ENCODE measurements around the gene WASHC4.

Gene WASHC4, protein sequence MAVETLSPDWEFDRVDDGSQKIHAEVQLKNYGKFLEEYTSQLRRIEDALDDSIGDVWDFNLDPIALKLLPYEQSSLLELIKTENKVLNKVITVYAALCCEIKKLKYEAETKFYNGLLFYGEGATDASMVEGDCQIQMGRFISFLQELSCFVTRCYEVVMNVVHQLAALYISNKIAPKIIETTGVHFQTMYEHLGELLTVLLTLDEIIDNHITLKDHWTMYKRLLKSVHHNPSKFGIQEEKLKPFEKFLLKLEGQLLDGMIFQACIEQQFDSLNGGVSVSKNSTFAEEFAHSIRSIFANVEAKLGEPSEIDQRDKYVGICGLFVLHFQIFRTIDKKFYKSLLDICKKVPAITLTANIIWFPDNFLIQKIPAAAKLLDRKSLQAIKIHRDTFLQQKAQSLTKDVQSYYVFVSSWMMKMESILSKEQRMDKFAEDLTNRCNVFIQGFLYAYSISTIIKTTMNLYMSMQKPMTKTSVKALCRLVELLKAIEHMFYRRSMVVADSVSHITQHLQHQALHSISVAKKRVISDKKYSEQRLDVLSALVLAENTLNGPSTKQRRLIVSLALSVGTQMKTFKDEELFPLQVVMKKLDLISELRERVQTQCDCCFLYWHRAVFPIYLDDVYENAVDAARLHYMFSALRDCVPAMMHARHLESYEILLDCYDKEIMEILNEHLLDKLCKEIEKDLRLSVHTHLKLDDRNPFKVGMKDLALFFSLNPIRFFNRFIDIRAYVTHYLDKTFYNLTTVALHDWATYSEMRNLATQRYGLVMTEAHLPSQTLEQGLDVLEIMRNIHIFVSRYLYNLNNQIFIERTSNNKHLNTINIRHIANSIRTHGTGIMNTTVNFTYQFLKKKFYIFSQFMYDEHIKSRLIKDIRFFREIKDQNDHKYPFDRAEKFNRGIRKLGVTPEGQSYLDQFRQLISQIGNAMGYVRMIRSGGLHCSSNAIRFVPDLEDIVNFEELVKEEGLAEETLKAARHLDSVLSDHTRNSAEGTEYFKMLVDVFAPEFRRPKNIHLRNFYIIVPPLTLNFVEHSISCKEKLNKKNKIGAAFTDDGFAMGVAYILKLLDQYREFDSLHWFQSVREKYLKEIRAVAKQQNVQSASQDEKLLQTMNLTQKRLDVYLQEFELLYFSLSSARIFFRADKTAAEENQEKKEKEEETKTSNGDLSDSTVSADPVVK

DNA sequence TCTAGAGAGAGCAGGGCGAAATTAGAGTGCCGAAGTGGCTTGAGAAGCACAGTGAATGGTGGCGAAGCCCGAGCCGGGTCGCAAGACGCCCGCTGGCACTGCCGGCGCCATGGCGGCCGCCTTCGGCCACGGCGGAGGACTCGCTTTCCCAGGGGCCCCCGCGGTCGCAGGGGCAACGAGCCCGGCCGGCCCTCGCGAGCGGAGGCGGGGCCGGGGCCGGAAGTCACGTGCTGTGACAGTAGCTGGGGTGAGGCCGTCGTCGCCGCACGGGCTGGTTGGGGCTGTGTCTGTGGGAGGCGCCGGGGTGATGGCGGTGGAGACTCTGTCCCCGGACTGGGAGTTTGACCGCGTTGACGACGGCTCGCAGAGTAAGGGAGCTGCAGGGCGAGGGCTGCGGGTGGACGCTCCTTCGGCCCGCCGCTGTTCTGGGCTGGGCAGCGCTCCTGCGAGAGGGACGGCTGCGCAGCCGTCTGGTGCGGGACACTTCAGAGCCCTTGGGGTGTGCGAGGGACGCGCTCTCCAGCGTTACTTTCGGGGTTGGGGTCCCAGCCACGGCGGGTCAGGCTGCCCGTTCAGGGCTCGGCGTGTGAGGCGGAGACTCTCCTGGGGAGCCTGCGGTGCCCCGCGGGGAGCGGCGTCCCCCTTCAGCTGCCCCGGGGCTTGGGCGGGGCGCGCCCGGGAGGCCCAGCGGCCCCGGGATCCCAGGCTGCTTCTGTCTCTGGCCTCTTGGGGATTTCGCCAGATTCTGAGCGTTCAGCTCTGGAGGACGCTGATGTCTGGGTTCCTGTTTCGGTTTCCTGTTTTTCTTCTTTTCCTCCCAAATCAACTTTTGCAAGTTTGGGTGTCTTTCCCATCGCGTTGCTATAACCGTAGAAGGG is at the start of gene WASHC4:
WASHC4 (plus strand) TSS at position 238 of the 878 bp plus-strand sequence; CDS start at position 308, 70 bp downstream.
- H3K4me1 ChIP-seq (ENCODE audit: insufficient read depth, low read length) = peaks cover 39% of the 10 kb centered on the region
- H3K9me3 ChIP-seq (ENCODE audit: insufficient read depth, low read length, severe bottlenecking) = no peaks in the 10 kb centered on the region
- TF ChIP-seq, protein P1, sequence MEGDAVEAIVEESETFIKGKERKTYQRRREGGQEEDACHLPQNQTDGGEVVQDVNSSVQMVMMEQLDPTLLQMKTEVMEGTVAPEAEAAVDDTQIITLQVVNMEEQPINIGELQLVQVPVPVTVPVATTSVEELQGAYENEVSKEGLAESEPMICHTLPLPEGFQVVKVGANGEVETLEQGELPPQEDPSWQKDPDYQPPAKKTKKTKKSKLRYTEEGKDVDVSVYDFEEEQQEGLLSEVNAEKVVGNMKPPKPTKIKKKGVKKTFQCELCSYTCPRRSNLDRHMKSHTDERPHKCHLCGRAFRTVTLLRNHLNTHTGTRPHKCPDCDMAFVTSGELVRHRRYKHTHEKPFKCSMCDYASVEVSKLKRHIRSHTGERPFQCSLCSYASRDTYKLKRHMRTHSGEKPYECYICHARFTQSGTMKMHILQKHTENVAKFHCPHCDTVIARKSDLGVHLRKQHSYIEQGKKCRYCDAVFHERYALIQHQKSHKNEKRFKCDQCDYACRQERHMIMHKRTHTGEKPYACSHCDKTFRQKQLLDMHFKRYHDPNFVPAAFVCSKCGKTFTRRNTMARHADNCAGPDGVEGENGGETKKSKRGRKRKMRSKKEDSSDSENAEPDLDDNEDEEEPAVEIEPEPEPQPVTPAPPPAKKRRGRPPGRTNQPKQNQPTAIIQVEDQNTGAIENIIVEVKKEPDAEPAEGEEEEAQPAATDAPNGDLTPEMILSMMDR (IDR thresholded peaks at IDR 0.05; ENCODE audit: borderline replicate concordance, extremely low read depth, low read length, poor library complexity, severe bottlenecking) = no peak
- TF ChIP-seq EZH2 (IDR thresholded peaks at IDR 0.05; ENCODE audit: borderline replicate concordance, low read depth, low read length, severe bottlenecking) = no peak
- peak within 1 kb of the TSS; percentile 78 for H3K9ac ChIP-seq (ENCODE audit: low read depth, low read length)
- peaks cover 5% of the 10 kb centered on the region for H3K36me3 ChIP-seq (ENCODE audit: insufficient read depth, low read length)
- H3K27me3 ChIP-seq (ENCODE audit: insufficient read depth, low read length, poor library complexity) = peaks cover 11% of the 10 kb centered on the region
- peak within 1 kb of the TSS; percentile 53 to 89 for H3K4me3 ChIP-seq (ENCODE audit: low read depth in 1 of 2, low read length in 2 of 2)
- peak within 1 kb of the TSS; percentile 100 for H2AFZ ChIP-seq (ENCODE audit: low read depth, low read length)
- H3K27ac ChIP-seq (ENCODE audit: low read length) = peak within 1 kb of the TSS; percentile 77
- DNase-seq (peak; percentile 93), ATAC-seq (ENCODE audit: insufficient read depth, low read depth) (peak; percentile 97)
- peaks cover 4% of the 10 kb centered on the region; the same call in 1 of the 2 replicates for H4K20me1 ChIP-seq (ENCODE audit: insufficient read depth, low read length)
- H3K79me2 ChIP-seq (ENCODE audit: insufficient read depth, low read length) = peaks cover 51% of the 10 kb centered on the region
- H3K4me2 ChIP-seq (ENCODE audit: insufficient read depth, low read length) = peak within 1 kb of the TSS; percentile 99

DNA sequence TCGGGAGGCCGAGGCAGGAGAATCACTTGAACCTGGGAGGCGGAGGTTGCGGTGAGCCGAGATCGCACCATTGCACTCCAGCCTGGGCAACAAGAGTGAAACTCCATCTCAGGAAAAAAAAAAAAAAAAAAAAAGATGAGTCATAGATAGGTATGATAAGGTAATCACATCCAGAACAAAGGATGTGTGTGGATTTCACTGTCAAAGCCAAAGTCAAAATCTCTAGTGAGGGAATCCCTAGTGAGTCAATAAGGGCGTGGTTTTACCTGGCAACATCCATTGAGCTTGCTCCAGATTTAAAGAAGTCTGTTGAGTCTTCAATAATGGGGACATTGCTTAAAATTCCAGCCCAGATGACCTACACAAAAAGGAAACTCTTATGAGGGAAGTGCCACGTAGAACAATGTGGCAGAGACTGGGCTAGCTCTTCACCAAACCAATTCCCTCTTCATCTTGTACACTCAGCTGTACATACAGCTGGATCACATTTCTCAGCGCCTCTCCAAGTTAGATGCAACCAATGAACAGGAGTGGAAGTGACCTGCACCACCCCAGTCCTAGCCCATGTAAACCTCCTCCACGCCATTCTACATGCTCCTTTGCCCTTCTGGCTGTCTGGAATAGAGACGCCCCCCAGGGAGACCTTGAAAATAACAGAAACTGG is 46.7 kb upstream of the WASHC4 start:
- TF ChIP-seq, protein P1 (IDR thresholded peaks at IDR 0.05; ENCODE audit: borderline replicate concordance, extremely low read depth, low read length, poor library complexity, severe bottlenecking) = no peak
- TF ChIP-seq EZH2 (IDR thresholded peaks at IDR 0.05; ENCODE audit: borderline replicate concordance, low read depth, low read length, severe bottlenecking) = no peak
- Histone ChIP-seq H3K9ac (ENCODE audit: low read depth, low read length) (no peak overlapping the region), H2AFZ (ENCODE audit: low read depth, low read length) (no peak overlapping the region), H3K36me3 (ENCODE audit: insufficient read depth, low read length) (no peaks in the 10 kb centered on the region), H4K20me1 (ENCODE audit: insufficient read depth, low read length) (no peaks in the 10 kb centered on the region), H3K4me3 (ENCODE audit: low read depth in 1 of 2, low read length in 2 of 2) (no peak overlapping the region), H3K27me3 (ENCODE audit: insufficient read depth, low read length, poor library complexity) (no peaks in the 10 kb centered on the region), H3K9me3 (ENCODE audit: insufficient read depth, low read length, severe bottlenecking) (peaks cover 2% of the 10 kb centered on the region), H3K4me1 (ENCODE audit: insufficient read depth, low read length) (no peaks in the 10 kb centered on the region), H3K4me2 (ENCODE audit: insufficient read depth, low read length) (no peak overlapping the region), H3K27ac (ENCODE audit: low read length) (no peak overlapping the region), H3K79me2 (ENCODE audit: insufficient read depth, low read length) (no peaks in the 10 kb centered on the region)
- ATAC-seq (ENCODE audit: insufficient read depth, low read depth) (no peak), DNase-seq (no peak)
